ENCODE data around the gene GCC2. TPM values are rescaled to one million over a fixed set of nuclear protein-coding genes. Genes with fewer than 3 reads are reported as not detected.

The GCC2 gene
- total RNA-seq, 1 experiment from 2014 or later = 28.2 TPM

DNA sequence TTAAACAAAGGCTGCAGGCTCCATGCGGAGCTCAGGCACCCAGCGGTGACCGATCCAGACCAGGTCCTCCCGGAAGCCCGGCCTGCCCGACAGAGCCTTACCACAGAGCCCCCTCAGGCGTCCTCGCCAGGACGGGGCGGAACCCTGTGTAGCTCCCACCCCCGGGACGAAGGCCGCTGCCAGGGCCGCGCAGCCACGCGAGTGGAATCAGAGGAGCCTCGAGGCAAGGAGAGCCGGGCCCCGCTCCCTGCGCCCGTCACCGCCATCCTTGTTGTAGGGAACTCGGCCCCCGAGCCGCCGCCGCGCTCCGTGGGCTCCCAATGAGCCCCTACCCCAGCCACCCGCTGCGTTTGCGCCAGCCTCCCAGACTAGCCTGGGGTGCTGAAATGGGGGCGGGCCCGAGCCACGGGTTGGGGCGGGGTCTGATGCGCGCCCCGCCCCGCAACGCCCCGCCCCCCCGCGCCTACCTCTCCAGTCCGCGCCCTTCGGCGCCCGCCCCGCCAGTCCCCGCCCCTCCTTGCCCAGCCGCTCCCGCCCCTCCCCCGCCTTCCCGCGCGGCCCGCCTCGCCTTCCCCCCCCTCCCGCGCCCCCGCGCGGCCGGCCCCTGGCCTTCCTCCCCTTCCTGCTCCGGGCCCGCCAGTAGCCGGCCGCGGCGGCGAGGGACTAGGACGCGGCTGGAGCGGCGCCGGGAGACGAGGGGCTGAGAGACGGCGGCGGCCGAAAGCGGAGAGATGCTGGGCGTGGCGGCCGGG lies 85.0 kb downstream of the GCC2 start, which contains the start of gene LIMS1 (continued):
- TF ChIP-seq, protein P1, sequence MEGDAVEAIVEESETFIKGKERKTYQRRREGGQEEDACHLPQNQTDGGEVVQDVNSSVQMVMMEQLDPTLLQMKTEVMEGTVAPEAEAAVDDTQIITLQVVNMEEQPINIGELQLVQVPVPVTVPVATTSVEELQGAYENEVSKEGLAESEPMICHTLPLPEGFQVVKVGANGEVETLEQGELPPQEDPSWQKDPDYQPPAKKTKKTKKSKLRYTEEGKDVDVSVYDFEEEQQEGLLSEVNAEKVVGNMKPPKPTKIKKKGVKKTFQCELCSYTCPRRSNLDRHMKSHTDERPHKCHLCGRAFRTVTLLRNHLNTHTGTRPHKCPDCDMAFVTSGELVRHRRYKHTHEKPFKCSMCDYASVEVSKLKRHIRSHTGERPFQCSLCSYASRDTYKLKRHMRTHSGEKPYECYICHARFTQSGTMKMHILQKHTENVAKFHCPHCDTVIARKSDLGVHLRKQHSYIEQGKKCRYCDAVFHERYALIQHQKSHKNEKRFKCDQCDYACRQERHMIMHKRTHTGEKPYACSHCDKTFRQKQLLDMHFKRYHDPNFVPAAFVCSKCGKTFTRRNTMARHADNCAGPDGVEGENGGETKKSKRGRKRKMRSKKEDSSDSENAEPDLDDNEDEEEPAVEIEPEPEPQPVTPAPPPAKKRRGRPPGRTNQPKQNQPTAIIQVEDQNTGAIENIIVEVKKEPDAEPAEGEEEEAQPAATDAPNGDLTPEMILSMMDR (IDR thresholded peaks at IDR 0.05 in 2 of 3, conservative IDR thresholded peaks at IDR 0.05 in 1 of 3; ENCODE audit: borderline replicate concordance in 1 of 3, insufficient read depth in 1 of 3, low read depth in 2 of 3, low read length in 2 of 3) = no peak
- TF ChIP-seq TCF7L2 (IDR thresholded peaks at IDR 0.05; ENCODE audit: borderline replicate concordance, extremely low read depth, insufficient read depth, insufficient read length) (no peak), EZH2phosphoT487 (IDR thresholded peaks at IDR 0.05; ENCODE audit: borderline replicate concordance) (no peak), POLR2A (IDR thresholded peaks at IDR 0.05; ENCODE audit: borderline replicate concordance, extremely low read depth, insufficient read depth, insufficient read length) (peak; percentile 69)

DNA sequence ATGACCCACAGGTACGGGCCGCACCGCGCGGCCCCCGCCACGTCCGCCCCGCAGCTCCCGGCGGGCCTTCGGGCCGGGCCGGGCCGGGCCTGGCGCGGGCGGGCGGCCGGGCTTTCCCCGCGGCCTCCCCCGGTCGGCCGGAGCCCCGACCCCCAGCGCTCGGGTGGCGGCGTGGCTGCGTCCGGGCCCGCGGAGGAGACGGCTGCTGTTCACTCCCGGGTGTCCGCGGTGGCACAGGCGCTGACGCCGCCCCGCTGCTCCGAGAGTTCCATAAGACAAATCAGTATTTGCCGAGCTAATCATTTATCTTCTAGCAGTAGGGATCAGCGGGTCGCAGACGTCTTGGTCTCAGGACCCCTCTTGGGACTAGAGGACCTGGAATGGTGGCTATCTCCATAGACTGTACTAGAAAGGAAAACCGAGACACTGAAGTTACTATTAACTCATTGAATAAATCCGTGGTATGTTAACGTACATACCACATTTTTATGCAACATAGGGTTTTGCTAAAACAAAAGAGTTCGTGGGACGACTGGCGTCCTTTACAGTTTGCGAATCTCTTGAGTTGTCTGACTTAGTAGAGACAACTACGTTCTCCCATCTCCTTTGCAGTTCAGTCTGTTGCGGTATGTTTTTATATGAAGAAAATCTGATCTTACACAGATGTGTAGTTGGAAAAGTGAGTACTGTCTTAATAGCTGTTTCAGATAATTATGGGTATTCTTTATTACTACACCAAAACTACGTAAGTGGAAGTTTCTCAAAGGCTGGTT lies 85.8 kb downstream of the GCC2 start:
- no peak for DNase-seq (ENCODE audit: low read depth, low spot score)

More for the DNA sequence above, 85.8 kb downstream of the GCC2 start:
- no peaks in the 10 kb centered on the region for H3K9me3 ChIP-seq (ENCODE audit: control insufficient read depth in 1 of 2, insufficient read depth in 1 of 2, low read depth in 1 of 2, low read length in 2 of 2)
- H3K36me3 ChIP-seq (ENCODE audit: control insufficient read depth in 1 of 2, insufficient read depth in 2 of 2, low read length in 2 of 2) = no peaks in the 10 kb centered on the region
- peaks cover 52% of the 10 kb centered on the region for H3K79me2 ChIP-seq (ENCODE audit: insufficient read depth, low read length)
- ChIA-PET POLR2A (no interaction called here), RAD21 (ENCODE audit: low non-redundant PET in 1 of 2, low total read pairs in 2 of 2, uncharacterized antibody in 2 of 2, unreplicated experiment in 2 of 2) (no interaction called here), CTCF (no interaction called here)
- H3K9me2 ChIP-seq (ENCODE audit: insufficient read depth) = no peaks in the 10 kb centered on the region
- H3K9ac ChIP-seq (ENCODE audit: low read length) = peak overlapping the region; percentile 86
- H3K4me3 ChIP-seq (replicated peaks in 1 of 2; ENCODE audit: low read depth in 1 of 2, low read length in 2 of 2) = peak overlapping the region; percentile 65 to 84
- peaks cover 14 to 28% of the 10 kb centered on the region in 2 experiments for H3K4me1 ChIP-seq (ENCODE audit: control insufficient read depth in 1 of 2, insufficient read depth in 2 of 2, low read length in 2 of 2)
- peak; percentile 91 for TF ChIP-seq ZFX (IDR thresholded peaks at IDR 0.05)
- TF ChIP-seq FOSL1 (IDR thresholded peaks at IDR 0.05; ENCODE audit: low read depth) = no peak
- intact Hi-C loops (cut with micrococcal nuclease) = no loop called here
- peak; percentile 12 for ATAC-seq
- 0 out of 2 replicates have a peak, but pooled peaks cover 3% of the 10 kb centered on the region for H4K20me1 ChIP-seq (ENCODE audit: insufficient read depth)
- H2AFZ ChIP-seq (ENCODE audit: low read depth, low read length, poor library complexity, severe bottlenecking) = no peak overlapping the region
- no peaks in the 10 kb centered on the region for H3K27me3 ChIP-seq (ENCODE audit: insufficient read depth, low read length)
- peak overlapping the region; percentile 81; the same call in 1 of the 2 replicates for H3K27ac ChIP-seq (ENCODE audit: low read depth, low read length)
- H3K4me2 ChIP-seq (ENCODE audit: low read length) = peak overlapping the region; percentile 80
- no TSS peak for BruUV-seq (replicated peaks)
